SIG-M5 (cell line): ENCODE measurements around the gene UCN.
"Not testable (repeated sequence)": the region's sequence is repeated elsewhere in the genome, so short reads cannot be mapped to it uniquely, and the experiment has no call there.

Experiments used
- DNase-seq: peaks from one replicate; lab custom pipeline; 2025; lab: John Stamatoyannopoulos, UW

The UCN gene

DNA sequence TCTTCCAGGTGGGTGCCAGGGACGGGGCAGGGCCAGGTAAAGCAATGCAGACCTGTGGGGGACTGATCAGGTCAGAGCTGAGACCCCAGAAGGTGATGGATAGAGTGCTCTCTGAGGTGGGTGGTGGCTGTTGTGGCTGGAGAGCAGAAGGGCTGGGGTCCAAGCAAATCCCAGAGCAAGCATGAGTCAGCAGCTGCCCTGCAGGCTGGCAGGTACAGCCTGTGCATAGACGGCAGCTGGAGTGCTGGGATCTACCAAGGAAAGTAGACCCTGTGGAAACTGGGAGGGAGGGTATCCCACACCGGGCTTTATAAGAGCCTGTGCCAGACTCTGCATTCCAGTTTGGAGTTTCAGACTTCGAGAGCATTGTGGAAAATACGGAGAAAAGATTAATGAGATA lies 25.4 kb downstream of the UCN start:
- no peak for DNase-seq

DNA sequence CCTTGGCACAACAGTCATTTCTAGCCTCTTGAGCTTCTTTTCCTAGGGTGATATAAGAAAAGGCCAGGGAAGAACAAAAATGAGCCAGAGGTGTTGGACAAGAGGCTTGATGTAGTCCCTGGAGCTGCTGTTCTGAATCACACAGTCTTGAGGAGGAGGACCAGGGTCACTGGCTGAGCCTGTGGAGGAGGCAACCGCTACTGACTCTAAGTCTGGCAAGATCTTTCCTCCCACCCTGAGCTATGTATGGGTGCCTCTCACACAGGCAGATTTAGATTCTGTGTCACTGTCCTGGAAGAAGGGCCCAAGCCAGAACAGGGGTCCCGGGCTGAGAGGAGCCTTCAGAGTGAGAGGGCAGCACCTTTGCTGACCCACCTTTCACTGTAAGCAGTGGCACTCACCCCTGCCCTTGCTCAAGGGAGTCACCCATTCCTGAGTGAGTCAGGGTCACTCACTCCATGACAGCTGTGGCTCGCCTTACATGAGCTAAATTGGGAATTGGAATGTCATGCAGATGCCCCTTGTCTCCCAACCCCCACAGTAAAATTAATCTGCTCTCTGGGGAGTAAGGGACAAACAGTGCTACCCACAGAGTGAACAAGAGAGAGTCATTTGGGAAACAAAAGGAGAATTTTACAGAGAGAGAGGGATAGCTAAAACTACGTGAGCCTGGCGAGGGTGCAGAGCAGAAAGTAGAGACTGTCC lies 26.2 kb downstream of the UCN start, which contains the start of gene TRIM54:
TRIM54 (plus strand) TSS at position 575 of the 705 bp plus-strand sequence. CDS start 303 bp downstream, outside the sequence.
- DNase-seq = no peak

GRCh38 chr2:27281442-27281841 lies 26.8 kb downstream of the UCN start:
- no peak for DNase-seq

- no peak for DNase-seq
These were observed 27.4 kb downstream of the UCN start for GRCh38 chr2:27280826-27281225.

DNA sequence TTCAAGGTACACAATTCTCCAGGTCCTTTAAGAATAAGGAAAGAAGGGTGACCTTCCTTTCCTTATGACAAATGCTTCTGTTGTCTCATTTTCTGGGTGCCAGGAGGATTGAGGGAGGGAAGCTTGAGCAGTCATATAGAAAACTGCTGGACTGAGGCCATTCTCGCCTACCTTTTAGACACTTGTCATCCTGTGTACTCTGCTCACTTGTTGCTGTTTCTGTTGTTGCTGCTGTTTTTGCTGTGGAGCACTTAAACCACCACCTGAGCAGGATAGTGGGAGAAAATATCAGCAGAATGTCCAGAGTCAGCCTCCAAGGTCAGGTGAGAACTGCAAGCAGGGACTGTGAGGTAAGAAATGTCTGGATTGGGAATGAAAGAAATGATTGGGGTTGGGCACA lies 30.2 kb downstream of the UCN start:
- no peak for DNase-seq

DNA sequence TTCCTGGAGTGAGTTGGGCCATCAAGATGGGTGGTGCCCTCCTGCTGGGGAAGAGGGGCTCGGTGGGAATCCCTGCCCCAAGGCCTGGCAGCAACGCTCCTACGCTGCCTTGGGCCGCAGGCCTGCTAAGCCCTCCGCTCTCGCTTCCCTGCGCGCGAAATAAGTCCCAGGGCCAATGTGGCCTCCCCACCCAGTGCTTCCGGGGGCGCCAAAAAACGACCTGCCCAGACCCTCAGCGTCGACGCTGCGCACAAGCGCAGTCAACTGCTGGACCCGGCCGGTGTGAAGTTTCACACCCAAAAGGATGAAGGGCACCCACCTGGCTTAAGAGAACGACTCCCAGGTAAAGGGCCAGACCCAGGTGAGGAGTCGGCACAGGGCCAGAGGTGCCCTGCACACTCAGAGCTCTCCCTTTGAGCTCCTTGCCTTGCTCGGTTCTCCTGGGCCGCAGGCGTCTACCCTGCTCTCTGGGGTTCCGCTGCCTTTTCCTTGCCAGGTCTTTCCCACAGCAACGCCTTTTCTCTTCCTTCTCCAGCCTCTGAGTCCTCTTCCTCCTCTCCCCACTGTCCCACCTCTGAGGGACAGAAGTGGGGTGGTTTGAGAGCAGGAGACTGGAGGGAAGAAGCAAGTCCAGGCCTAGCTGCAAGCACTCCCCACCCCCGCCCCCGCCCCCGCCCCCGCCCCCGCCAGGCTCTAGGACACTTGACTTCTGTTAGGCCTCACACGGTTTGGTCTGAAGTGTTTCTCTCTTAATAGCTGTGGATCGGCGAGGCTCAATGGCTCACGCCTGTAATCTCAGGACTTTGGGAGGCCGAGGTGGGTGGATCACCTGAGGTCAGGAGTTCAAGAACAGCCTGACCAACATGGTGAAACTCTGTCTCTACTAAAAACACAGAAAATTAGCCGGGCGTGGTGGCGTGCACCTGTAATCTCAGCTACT lies 32.8 kb downstream of the UCN start, which contains the start of gene DNAJC5G:
DNAJC5G (plus strand) TSS at position 223 of the 940 bp plus-strand sequence. CDS start 1,296 bp downstream, outside the sequence.
- DNase-seq = no peak

DNA sequence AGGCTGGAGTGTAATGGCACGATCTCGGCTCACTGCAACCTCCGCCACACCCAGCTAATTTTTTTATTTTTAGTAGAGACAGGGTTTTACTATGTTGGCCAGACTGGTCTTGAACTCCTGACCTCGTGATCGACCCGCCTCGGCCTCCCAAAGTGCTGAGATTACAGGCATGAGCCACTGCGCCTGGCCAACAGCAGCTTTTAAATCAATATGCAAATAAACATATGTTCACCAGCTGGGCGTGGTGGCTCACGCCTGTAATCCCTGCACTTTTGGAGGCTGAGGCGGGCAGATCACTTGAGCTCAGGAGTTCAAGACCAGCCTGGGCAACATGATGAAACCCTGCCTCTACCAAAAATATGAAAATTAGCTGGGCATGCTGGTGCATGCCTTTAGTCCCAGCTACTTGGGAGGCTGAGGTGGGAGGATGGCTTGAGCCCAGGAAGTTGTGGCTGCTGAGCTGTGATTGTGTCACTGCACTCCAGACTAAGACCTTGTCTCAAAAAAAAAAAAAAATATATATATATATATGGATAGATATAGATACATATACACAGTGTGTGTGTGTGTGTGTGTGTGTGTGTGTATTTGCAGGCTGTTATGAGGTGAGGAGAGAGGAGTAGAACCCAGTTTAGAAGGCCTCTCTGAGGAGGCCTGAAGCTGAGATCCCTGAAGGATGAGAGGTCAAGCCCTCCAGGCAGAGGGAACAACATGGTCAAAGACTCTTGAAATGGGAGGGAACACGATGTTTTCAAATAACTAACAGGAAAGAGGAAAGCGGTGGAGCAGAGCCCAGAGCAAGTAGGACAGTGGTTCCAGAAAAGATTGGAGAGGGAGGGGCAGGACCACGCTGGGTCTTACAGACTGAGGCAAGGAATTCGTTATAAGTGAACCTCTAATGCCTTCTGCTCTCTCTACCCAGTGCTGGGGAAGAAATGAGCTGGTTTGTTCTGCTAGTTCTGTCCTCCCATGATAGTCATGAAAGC lies 35.4 kb downstream of the UCN start:
- DNase-seq = not testable (repeated sequence)

DNA sequence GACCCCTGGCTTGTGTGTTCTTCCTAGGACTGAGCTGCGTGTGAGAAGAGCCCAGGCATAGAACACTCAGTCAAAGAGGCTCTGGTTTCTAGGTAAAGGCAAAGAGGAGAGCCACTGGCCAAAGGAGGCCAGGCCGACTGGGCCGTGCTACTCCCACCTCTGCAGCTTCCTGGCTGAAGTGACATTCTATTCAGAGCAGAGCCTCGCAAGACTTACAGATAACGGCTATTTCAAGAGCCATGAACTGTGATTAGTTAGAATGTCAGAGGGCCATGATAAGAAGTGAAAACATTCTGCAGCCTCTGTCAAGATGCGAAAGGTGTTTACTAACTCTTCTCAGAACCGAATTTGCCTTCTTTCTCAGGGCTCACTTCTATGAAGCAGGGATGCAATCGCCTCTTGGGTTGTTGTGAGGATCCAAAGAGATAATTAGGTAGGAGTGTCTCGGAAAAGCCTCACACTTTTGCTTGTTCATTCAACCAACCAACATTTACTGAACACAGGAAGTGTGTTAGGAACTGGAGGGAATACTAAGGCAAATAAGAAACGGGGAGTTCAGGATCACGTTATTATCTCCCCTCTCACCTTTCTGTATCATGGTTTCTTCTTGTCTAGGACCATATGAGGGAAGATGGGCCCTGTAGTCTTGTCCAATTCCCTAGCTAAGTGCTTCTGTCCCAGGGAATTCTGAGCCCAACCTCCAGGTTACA lies 36.5 kb downstream of the UCN start:
- no peak for DNase-seq

GRCh38 chr2:27270670-27271069 lies 37.6 kb downstream of the UCN start:
- DNase-seq = no peak

DNA sequence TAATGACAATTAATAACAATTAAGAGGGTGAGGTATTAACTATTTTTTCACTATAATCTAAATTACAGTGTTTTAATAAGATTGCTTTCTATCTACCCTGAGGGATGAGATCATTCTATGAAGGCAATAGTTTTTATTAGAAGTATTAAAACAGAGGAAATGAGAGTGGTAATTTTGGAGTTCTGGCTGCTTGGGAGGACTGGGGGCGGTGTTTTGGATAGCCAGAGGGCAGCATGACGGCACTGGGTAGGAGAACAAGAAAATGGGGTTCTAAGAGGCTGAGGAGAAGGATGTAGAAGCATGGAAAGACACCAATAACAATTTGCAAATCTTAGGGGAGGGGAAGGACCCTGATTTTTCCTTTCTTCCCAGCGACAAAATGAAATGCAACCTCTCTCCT lies 38.1 kb downstream of the UCN start:
- DNase-seq = no peak

GRCh38 chr2:27268296-27268695 lies 39.9 kb downstream of the UCN start:
- DNase-seq = not testable (repeated sequence)

DNA sequence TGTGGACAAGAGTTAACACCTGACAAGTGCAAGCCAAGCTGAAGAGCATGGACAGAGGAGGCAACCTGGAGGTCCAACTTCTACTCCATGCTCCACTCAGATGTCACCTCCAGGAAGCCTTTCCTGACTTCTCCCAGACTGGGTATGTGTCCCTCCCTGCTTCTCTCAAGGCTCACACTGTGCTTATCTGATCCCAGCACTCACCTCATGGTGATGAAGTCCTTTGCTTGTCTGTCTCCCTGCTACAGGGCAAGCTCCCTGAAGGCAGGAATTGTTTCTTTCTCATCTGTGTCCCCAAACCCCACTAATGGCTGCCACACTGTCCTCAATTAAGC lies 42.7 kb downstream of the UCN start:
- DNase-seq = no peak

- DNase-seq = no peak
These were observed 43.3 kb downstream of the UCN start for GRCh38 chr2:27264753-27265535.

GRCh38 chr2:27264253-27264752 lies 43.9 kb downstream of the UCN start:
- no peak for DNase-seq

DNA sequence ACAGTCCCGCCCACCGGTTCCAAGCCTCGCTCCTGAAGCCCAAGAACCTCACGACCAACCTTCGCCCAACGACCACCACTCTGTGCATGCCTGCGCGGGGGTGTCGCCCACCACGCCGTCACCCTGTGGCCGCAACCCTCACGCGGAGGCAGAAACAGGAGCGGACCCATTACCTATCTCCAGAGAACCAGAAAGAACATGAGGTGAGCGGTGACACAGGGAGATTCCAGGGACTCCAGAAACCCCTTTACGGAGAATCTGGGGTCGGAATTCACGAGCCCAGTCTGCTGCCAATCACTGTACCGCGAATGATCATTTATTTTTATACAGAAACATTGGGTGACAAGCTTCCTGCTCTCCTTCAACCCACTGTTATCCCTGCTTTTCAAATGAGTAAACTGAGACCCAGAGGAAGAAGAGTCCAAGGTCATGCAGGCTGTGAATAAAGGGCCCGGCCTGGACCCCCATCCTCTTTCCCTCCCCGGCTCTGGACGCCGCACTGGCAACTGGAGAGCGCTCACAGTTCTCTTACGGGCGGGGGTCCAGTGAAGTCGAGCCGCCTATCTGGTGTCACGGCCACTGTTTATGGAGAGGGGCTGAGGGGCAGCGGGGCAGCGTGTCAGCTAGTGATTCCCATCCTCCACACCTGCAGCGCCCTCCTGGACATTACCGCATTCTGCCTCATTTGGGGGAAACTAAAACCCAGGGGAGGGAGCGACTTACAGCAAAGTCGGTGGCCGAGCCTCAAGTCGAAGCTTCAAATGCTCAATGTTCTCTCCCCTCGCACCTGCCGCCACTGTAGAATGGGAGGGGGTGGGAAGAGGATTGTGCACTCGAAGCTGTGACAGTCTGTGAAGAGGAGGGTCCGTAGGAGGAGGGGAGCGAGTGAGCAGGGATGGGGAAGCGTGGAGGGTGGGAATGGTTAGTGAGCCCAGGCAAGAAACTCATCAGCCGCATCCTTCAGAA lies 44.7 kb downstream of the UCN start:
- DNase-seq = no peak

GRCh38 chr2:27262379-27263286 lies 45.6 kb downstream of the UCN start, which contains the start of gene SLC30A3:
SLC30A3 (minus strand) TSS chr2:27263047; CDS start chr2:27262906, 141 bp downstream.
- DNase-seq = no peak

GRCh38 chr2:27261926-27262298 lies 46.3 kb downstream of the UCN start:
- DNase-seq = no peak
